ENCODE data around the gene ADGRG1.

DNA sequence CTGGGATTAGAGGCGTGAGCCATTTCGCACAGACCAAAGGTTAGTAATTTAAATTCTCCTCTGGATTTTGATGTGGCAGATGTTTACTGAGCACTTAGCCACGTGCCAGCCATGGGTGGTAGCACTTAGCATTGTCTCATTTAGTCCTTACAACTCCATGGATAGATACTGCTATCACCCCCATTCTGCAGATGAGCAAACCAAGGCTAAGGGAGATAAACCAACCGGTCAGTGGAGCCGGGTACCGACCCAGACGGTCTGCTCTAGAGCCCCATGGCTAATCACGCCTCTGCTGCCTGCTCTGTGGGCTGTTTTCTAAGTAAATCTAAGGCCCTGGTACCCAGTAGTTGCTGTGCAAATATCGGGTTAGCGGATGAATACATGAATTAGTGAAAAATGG is 12.6 kb upstream of the ADGRG1 start:
- TF ChIP-seq, protein P1, sequence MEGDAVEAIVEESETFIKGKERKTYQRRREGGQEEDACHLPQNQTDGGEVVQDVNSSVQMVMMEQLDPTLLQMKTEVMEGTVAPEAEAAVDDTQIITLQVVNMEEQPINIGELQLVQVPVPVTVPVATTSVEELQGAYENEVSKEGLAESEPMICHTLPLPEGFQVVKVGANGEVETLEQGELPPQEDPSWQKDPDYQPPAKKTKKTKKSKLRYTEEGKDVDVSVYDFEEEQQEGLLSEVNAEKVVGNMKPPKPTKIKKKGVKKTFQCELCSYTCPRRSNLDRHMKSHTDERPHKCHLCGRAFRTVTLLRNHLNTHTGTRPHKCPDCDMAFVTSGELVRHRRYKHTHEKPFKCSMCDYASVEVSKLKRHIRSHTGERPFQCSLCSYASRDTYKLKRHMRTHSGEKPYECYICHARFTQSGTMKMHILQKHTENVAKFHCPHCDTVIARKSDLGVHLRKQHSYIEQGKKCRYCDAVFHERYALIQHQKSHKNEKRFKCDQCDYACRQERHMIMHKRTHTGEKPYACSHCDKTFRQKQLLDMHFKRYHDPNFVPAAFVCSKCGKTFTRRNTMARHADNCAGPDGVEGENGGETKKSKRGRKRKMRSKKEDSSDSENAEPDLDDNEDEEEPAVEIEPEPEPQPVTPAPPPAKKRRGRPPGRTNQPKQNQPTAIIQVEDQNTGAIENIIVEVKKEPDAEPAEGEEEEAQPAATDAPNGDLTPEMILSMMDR (IDR thresholded peaks at IDR 0.05) = no peak
- TF ChIP-seq POLR2A (IDR thresholded peaks at IDR 0.05) = no peak
